Measurements from ENCODE around the gene GOLPH3.
"Not testable (repeated sequence)": the region's sequence is repeated elsewhere in the genome, so short reads cannot be mapped to it uniquely, and the experiment has no call there.

The GOLPH3 gene

GRCh38 chr5:32132757-32133156 lies 41.4 kb downstream of the GOLPH3 start:
- DNase-seq: no peak

GRCh38 chr5:32131604-32132003 lies 42.5 kb downstream of the GOLPH3 start:
- DNase-seq: no peak

- DNase-seq: no peak
Observed at GRCh38 chr5:32130865-32131264, 43.3 kb downstream of the GOLPH3 start.

- DNase-seq: no peak
Observed at GRCh38 chr5:32129074-32129598, 45.0 kb downstream of the GOLPH3 start.

- DNase-seq: no peak
Observed at GRCh38 chr5:32127711-32128110, 46.4 kb downstream of the GOLPH3 start.

- no peak for DNase-seq
Observed at GRCh38 chr5:32126691-32127090, 47.4 kb downstream of the GOLPH3 start.

- no peak for DNase-seq
Observed at GRCh38 chr5:32123889-32124676, 50.0 kb downstream of the GOLPH3 start.

- DNase-seq: no peak
Observed at GRCh38 chr5:32123058-32123805, 50.9 kb downstream of the GOLPH3 start.

- not testable (repeated sequence) for DNase-seq
Observed at GRCh38 chr5:32118922-32119321, 55.2 kb downstream of the GOLPH3 start.

GRCh38 chr5:32116574-32117313 lies 57.4 kb downstream of the GOLPH3 start:
- no peak for DNase-seq

GRCh38 chr5:32115985-32116384 lies 58.1 kb downstream of the GOLPH3 start:
- no peak for DNase-seq

- DNase-seq: no peak
Observed at GRCh38 chr5:32110111-32110696, 63.9 kb downstream of the GOLPH3 start.

- no peak for DNase-seq
Observed at GRCh38 chr5:32109236-32109635, 64.9 kb downstream of the GOLPH3 start.

GRCh38 chr5:32108167-32108566 lies 66.0 kb downstream of the GOLPH3 start:
- no peak for DNase-seq

- DNase-seq: no peak
Observed at GRCh38 chr5:32107291-32107690, 66.8 kb downstream of the GOLPH3 start.

GRCh38 chr5:32103521-32103920 lies 70.6 kb downstream of the GOLPH3 start:
- no peak for DNase-seq

GRCh38 chr5:32102254-32102986 lies 71.7 kb downstream of the GOLPH3 start:
- DNase-seq: no peak

- no peak for DNase-seq
Observed at GRCh38 chr5:32100691-32101302, 73.3 kb downstream of the GOLPH3 start.

- no peak for DNase-seq
Observed at GRCh38 chr5:32100230-32100629, 73.9 kb downstream of the GOLPH3 start.

GRCh38 chr5:32099486-32100035 lies 74.6 kb downstream of the GOLPH3 start:
- DNase-seq: no peak

- no peak for DNase-seq
Observed at GRCh38 chr5:32098890-32099310, 75.2 kb downstream of the GOLPH3 start.

All from activated CD8-positive, alpha-beta memory T cell treated with anti-CD3 and anti-CD28 coated beads, Interleukin-2, amount 50 U/mL, for 4 hours (primary cell).